ENCODE results near the gene EFNB2. TPM values are rescaled to one million over a fixed set of nuclear protein-coding genes. Genes with fewer than 3 reads are reported as not detected.

EFNB2 gene
- total and polyA plus RNA-seq, 2 of the 8 experiments (the other 6 are each of a cell fraction or from before 2014, with no cell fraction given): 8.2 to 12.0 TPM

GRCh38 chr13:106500445-106500844 is 35.0 kb downstream of the EFNB2 start:
- ChIA-PET CTCF (ENCODE audit: partially characterized antibody) (interaction anchor here (1.7 kb wide), 1 partner anchor 20 kb away, joined by 4 read pairs; no protein-coding TSS in a partner anchor), POLR2A (ENCODE audit: partially characterized antibody) (no interaction called here)
- Histone ChIP-seq H2BK15ac (ENCODE audit: low read length) (no peak overlapping the region), H3K9me3 (ENCODE audit: insufficient read depth in 2 of 2, low read depth in 1 of 2, low read length in 1 of 2) (no peaks in the 10 kb centered on the region), H3K79me2 (ENCODE audit: control insufficient read depth in 1 of 2, insufficient read depth in 2 of 2, low read length in 2 of 2) (peaks cover 0 to 12% of the 10 kb centered on the region in 2 experiments; a peak in 2 of 4 replicates), H4K20me1 (replicated peaks in 1 of 2; ENCODE audit: control insufficient read depth in 1 of 2, insufficient read depth in 2 of 2, low read length in 2 of 2) (no peaks in the 10 kb centered on the region), H3K27me3 (replicated peaks in 1 of 4; ENCODE audit: control insufficient read depth in 3 of 4, extremely low read depth in 1 of 4, insufficient read depth in 3 of 4, low read length in 3 of 4) (peaks cover 0 to 1% (median 0%) of the 10 kb centered on the region in 4 experiments; a peak in 1 of 7 replicates), H3K4ac (replicated peaks; ENCODE audit: insufficient read length, low read depth, low read length) (no peak overlapping the region), H3K18ac (ENCODE audit: extremely low read depth, low read length) (no peak overlapping the region), H2AFZ (ENCODE audit: low read length) (no peak overlapping the region), H3K56ac (replicated peaks; ENCODE audit: insufficient read length, low read depth, low read length) (no peak overlapping the region), H3K79me1 (ENCODE audit: low read depth, low read length) (no peaks in the 10 kb centered on the region; the same call in 1 of the 2 replicates), H2BK5ac (ENCODE audit: low read depth, low read length) (no peak overlapping the region), H3K27ac (ENCODE audit: low read depth, low read length) (no peak overlapping the region), H3K4me1 (replicated peaks in 1 of 4; ENCODE audit: control insufficient read depth in 3 of 4, insufficient read depth in 4 of 4, low read length in 3 of 4) (peaks cover 0 to 17% (median 3%) of the 10 kb centered on the region in 4 experiments; a peak in 4 of 7 replicates), H3K9ac (replicated peaks in 1 of 4; ENCODE audit: extremely low read depth in 1 of 4, low read depth in 3 of 4, low read length in 3 of 4) (no peak overlapping the region), H3K36me3 (ENCODE audit: control insufficient read depth in 2 of 4, insufficient read depth in 4 of 4, low read length in 3 of 4) (no peaks in the 10 kb centered on the region; a peak in 1 of 8 replicates), H3K4me3 (ENCODE audit: extremely low read depth in 1 of 4, insufficient read depth in 2 of 4, low read depth in 3 of 4, low read length in 4 of 4) (no peak overlapping the region), H3K14ac (ENCODE audit: insufficient read length) (no peak overlapping the region), H2AK5ac (ENCODE audit: low read depth, low read length) (no peak overlapping the region), H3K23me2 (ENCODE audit: low read depth, low read length) (no peaks in the 10 kb centered on the region), H2BK120ac (replicated peaks; ENCODE audit: low read depth, low read length) (no peak overlapping the region), H4K8ac (ENCODE audit: extremely low read depth, insufficient read depth, low read length) (no peak overlapping the region), H2BK20ac (ENCODE audit: low read length) (no peak overlapping the region), H4K5ac (ENCODE audit: insufficient read length, low read depth, low read length) (no peak overlapping the region), H3K23ac (ENCODE audit: insufficient read length) (no peak overlapping the region), H3K4me2 (ENCODE audit: insufficient read depth in 1 of 2, low read depth in 2 of 2, low read length in 2 of 2) (no peak overlapping the region), H4K91ac (replicated peaks; ENCODE audit: insufficient read length, low read length) (no peak overlapping the region), H2BK12ac (ENCODE audit: low read depth, low read length) (no peak overlapping the region)
- no peak for DNase-seq (ENCODE audit: low read depth in 1 of 2, low spot score in 2 of 2)
- WGBS, 2 experiments (ENCODE audit: extremely low coverage in 1 of 2, insufficient coverage in 1 of 2, insufficient read length in 1 of 2, insufficient replicate concordance in 2 of 2, low coverage in 1 of 2, low lambda C conversion rate in 2 of 2, missing lambda C conversion rate in 1 of 2): 87% methylated on average over 6 of the region's 6 CpGs; no CpG with 5 or more reads in 1 of the 2 experiments
- TF ChIP-seq GABPA (IDR thresholded peaks at IDR 0.05; ENCODE audit: borderline replicate concordance, insufficient read depth, low read length) (no peak), TCF12 (IDR thresholded peaks at IDR 0.05; ENCODE audit: low read depth, low read length) (no peak), GTF2F1 (IDR thresholded peaks at IDR 0.05; ENCODE audit: borderline replicate concordance, low read depth, low read length) (no peak), RBBP5 (IDR thresholded peaks at IDR 0.05; ENCODE audit: borderline replicate concordance, low read depth, low read length) (no peak), SP1 (IDR thresholded peaks at IDR 0.05; ENCODE audit: low read depth, low read length) (no peak), EGR1 (IDR thresholded peaks at IDR 0.05; ENCODE audit: borderline replicate concordance, low read depth, low read length) (no peak), E2F6 (IDR thresholded peaks at IDR 0.05) (no peak), CHD1 (IDR thresholded peaks at IDR 0.05; ENCODE audit: low read depth, low read length) (no peak), MAFK (IDR thresholded peaks at IDR 0.05; ENCODE audit: low read depth, low read length) (no peak)
- TF ChIP-seq, protein P1, sequence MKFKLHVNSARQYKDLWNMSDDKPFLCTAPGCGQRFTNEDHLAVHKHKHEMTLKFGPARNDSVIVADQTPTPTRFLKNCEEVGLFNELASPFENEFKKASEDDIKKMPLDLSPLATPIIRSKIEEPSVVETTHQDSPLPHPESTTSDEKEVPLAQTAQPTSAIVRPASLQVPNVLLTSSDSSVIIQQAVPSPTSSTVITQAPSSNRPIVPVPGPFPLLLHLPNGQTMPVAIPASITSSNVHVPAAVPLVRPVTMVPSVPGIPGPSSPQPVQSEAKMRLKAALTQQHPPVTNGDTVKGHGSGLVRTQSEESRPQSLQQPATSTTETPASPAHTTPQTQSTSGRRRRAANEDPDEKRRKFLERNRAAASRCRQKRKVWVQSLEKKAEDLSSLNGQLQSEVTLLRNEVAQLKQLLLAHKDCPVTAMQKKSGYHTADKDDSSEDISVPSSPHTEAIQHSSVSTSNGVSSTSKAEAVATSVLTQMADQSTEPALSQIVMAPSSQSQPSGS (IDR thresholded peaks at IDR 0.05; ENCODE audit: low read length): no peak
- no peak for FAIRE-seq

Data from H1 (cell line).